Right lobe of liver (tissue), 4 donors: Measurements from ENCODE around the gene CBLC.
A peak's percentile ranks its signal among the peaks of the same experiment; 100 is the strongest.

ENCODE experiments used
- CTCF ChIP-seq, 4 donors: fragments of 200-600 bp in 3 of 4; fragments of 450-650 bp in 1 of 4; IDR thresholded peaks; one replicate each; pipeline versions ENCODE4 v1.5.1 to v1.8.0; 2016 to 2022; ENCODE audit warnings: antibody characterized with exemption in 4 of 4, mild to moderate bottlenecking in 2 of 4
- POLR2A ChIP-seq: fragments of 450-650 bp; IDR thresholded peaks from one replicate; pipeline ENCODE4 v1.6.1; 2017; ENCODE audit warnings: antibody characterized with exemption, mild to moderate bottlenecking
- donor health status: DM: no; HTN: no; CAD: no.
- donor health status: DM: no; HTN: no; CAD: no.
- donor health status: DM: no; HTN: yes; CAD: no.

- TF ChIP-seq CTCF (IDR thresholded peaks at IDR 0.05) (no peak), POLR2A (peak; percentile 79)
Measured at GRCh38 chr19:44753932-44754749, 23.5 kb upstream of the CBLC start.
